CD4-positive, alpha-beta T cell (primary cell): ENCODE data around the gene PER3. TPM values are rescaled to one million over a fixed set of nuclear protein-coding genes. Genes with fewer than 3 reads are reported as not detected.

ENCODE experiments used
- ATAC-seq: fragments of 200-7000 bp; cut with Tn5 transposase; one replicate; pipeline ENCODE4 v1.10.0; 2022; ENCODE audit warnings: mild to moderate bottlenecking; ENCODE audit not compliant: poor library complexity
- CTCF ChIA-PET: fragments of 350-600 bp; sonication (Branson Sonifier 250); formaldehyde crosslinking; loops from one replicate; lab custom pipeline; 2021; ENCODE audit warnings: antibody characterized with exemption, inconsistent platforms; lab: Charles Lee
- POLR2A ChIA-PET: fragments of 350-600 bp; sonication (Branson Sonifier 250); formaldehyde crosslinking; loops from one replicate; lab custom pipeline; 2021; ENCODE audit warnings: antibody characterized with exemption, inconsistent platforms; lab: Charles Lee
- DNase-seq, 14 experiments: peaks; one replicate each; pipeline ENCODE4 v3.0.0-alpha.2; 2013 to 2020; ENCODE audit warnings: mixed read lengths in 2 of 14
- H3K27ac ChIP-seq, 2 donors: one replicate each; pipeline versions ENCODE4 v1.5.1 to v1.7.0; 2013; ENCODE audit warnings: low read length in 2 of 2, low read depth in 1 of 2, mild to moderate bottlenecking in 1 of 2
- H3K27me3 ChIP-seq, 2 experiments: 1 replicate in 1 of 2; 2 replicates in 1 of 2; pipeline versions ENCODE4 v1.6.1 to v1.7.0; 2013; ENCODE audit warnings: low read length in 2 of 2, control low read depth in 1 of 2, mild to moderate bottlenecking in 1 of 2, moderate library complexity in 1 of 2; ENCODE audit not compliant: insufficient read depth in 2 of 2, control insufficient read depth in 1 of 2
- H3K36me3 ChIP-seq: one replicate; pipeline ENCODE4 v1.6.1; 2013; ENCODE audit warnings: low read length, control low read depth; ENCODE audit not compliant: insufficient read depth
- H3K4me1 ChIP-seq: one replicate; pipeline ENCODE4 v1.6.1; 2013; ENCODE audit warnings: low read length, control low read depth; ENCODE audit not compliant: insufficient read depth
- H3K4me3 ChIP-seq: one replicate; pipeline ENCODE4 v1.5.1; 2013; ENCODE audit warnings: mild to moderate bottlenecking, low read length, moderate library complexity
- H3K9me3 ChIP-seq, 2 experiments: 1 replicate in 1 of 2; 2 replicates in 1 of 2; pipeline versions ENCODE4 v1.6.1 to v1.7.0; 2013; ENCODE audit warnings: low read length in 2 of 2, mild to moderate bottlenecking in 2 of 2, control low read depth in 1 of 2, moderate library complexity in 1 of 2; ENCODE audit not compliant: control insufficient read depth in 1 of 2, insufficient read depth in 1 of 2
- H3K27ac Mint-ChIP-seq: one replicate; pipeline ENCODE4 v1.8.0; 2020; ENCODE audit warnings: mixed read lengths
- H3K27me3 Mint-ChIP-seq: one replicate; pipeline ENCODE4 v1.8.0; 2021; ENCODE audit warnings: mixed read lengths
- H3K36me3 Mint-ChIP-seq: one replicate; pipeline ENCODE4 v1.8.0; 2021; ENCODE audit warnings: low read depth, mixed read lengths
- H3K4me1 Mint-ChIP-seq: one replicate; pipeline ENCODE4 v1.8.0; 2021; ENCODE audit warnings: low read depth, mixed read lengths
- H3K4me3 Mint-ChIP-seq: one replicate; pipeline ENCODE4 v1.8.0; 2020; ENCODE audit warnings: mild to moderate bottlenecking, mixed read lengths
- H3K9me3 Mint-ChIP-seq: one replicate; pipeline ENCODE4 v1.8.0; 2020; ENCODE audit warnings: mixed read lengths
- intact Hi-C, 2 experiments: fragments of 100-400 bp; cut with DNase I in 1 of 2; cut with micrococcal nuclease in 1 of 2; formaldehyde crosslinking; loops; one replicate each; pipeline versions ENCODE4 v1.15.1 to v1.9.0; 2023 to 2025; cut with DNase I, micrococcal nuclease
- total RNA-seq, 174 experiments: library from RNA in 2 of 174; stranded (reverse) in 2 of 174; gene quantifications; one replicate each; pipeline ENCODE4 v1.2.3 and lab custom pipeline; 2021 to 2026
- TF ChIP-seq, protein P1 (sequence below): fragments of 200-600 bp; IDR thresholded peaks from one replicate; pipeline ENCODE4 v1.8.0; 2022; ENCODE audit warnings: antibody characterized with exemption, mild to moderate bottlenecking

The PER3 gene
- total RNA-seq, 2 experiments from 2014 or later: 10.1 to 11.4 TPM

DNA sequence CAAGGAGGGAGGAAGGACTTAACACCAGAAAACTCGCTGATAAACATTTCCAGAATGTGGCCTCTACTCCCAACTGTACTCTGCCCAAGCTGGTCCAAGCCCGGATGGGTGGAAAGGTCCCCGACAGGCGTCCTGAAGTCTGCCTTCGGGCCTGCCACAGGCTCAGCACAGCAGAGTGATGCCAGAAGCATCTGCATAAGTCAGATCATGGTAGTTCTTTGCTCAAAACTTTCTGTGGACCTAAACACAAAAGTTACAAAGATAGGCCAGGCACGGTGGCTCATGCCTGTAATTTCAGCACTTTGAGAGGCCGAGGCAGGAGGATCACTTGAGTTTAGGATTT lies 69.6 kb downstream of the PER3 start:
- H3K9me3 Mint-ChIP-seq: no peaks in the 10 kb centered on the region
- no peak overlapping the region for H3K4me3 Mint-ChIP-seq
- Histone ChIP-seq H3K27ac (no peak overlapping the region), H3K4me1 (no peaks in the 10 kb centered on the region), H3K36me3 (no peaks in the 10 kb centered on the region), H3K4me3 (no peak overlapping the region), H3K27me3 (no peaks in the 10 kb centered on the region), H3K9me3 (no peaks in the 10 kb centered on the region)
- no peak overlapping the region for H3K27ac Mint-ChIP-seq
- no peaks in the 10 kb centered on the region for H3K36me3 Mint-ChIP-seq
- POLR2A ChIA-PET: no interaction called here
- CTCF ChIA-PET: interaction anchor here (0.7 kb wide), 1 partner anchor 53 kb away, joined by 3 read pairs; no protein-coding TSS in a partner anchor
- TF ChIP-seq, protein P1, sequence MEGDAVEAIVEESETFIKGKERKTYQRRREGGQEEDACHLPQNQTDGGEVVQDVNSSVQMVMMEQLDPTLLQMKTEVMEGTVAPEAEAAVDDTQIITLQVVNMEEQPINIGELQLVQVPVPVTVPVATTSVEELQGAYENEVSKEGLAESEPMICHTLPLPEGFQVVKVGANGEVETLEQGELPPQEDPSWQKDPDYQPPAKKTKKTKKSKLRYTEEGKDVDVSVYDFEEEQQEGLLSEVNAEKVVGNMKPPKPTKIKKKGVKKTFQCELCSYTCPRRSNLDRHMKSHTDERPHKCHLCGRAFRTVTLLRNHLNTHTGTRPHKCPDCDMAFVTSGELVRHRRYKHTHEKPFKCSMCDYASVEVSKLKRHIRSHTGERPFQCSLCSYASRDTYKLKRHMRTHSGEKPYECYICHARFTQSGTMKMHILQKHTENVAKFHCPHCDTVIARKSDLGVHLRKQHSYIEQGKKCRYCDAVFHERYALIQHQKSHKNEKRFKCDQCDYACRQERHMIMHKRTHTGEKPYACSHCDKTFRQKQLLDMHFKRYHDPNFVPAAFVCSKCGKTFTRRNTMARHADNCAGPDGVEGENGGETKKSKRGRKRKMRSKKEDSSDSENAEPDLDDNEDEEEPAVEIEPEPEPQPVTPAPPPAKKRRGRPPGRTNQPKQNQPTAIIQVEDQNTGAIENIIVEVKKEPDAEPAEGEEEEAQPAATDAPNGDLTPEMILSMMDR: no peak
- peaks cover 23% of the 10 kb centered on the region for H3K27me3 Mint-ChIP-seq
- H3K4me1 Mint-ChIP-seq: peaks cover 5% of the 10 kb centered on the region
- ATAC-seq (no peak), DNase-seq (no peak)
- intact Hi-C loops: no loop called here

DNA sequence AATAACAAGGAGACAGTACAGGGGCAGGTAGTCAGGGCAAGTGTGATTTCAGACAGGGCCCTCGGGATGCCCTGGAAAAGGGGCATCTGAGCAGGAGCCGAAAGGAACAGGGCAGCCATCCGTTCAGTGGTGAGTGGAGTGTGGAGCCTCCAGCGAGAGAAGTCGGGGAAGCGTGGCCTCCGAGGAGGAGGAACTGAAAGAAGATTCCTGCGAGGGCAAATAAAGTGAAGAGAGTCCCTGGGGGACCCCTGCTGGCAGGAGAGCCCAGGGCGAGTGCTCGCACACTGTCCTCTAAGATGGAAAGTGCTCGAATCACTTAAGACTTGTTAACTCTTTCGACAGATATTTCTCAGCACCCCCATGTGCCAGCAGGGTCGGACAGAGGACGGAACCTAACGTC lies 72.3 kb downstream of the PER3 start:
- no peak overlapping the region for H3K27ac Mint-ChIP-seq
- H3K27me3 Mint-ChIP-seq: peaks cover 18% of the 10 kb centered on the region
- no peak overlapping the region for H3K4me3 Mint-ChIP-seq
- no peaks in the 10 kb centered on the region for H3K36me3 Mint-ChIP-seq
- intact Hi-C loops: no loop called here
- TF ChIP-seq, protein P1: no peak
- Histone ChIP-seq H3K4me3 (no peak overlapping the region), H3K27ac (no peak overlapping the region), H3K9me3 (no peaks in the 10 kb centered on the region), H3K4me1 (no peaks in the 10 kb centered on the region), H3K27me3 (no peaks in the 10 kb centered on the region), H3K36me3 (no peaks in the 10 kb centered on the region)
- peaks cover 5% of the 10 kb centered on the region for H3K4me1 Mint-ChIP-seq
- ATAC-seq (no peak), DNase-seq (peak in 3 of 14 experiments; percentile 7 to 18 (median 13))
- ChIA-PET POLR2A (no interaction called here), CTCF (no interaction called here)
- H3K9me3 Mint-ChIP-seq: no peaks in the 10 kb centered on the region

DNA sequence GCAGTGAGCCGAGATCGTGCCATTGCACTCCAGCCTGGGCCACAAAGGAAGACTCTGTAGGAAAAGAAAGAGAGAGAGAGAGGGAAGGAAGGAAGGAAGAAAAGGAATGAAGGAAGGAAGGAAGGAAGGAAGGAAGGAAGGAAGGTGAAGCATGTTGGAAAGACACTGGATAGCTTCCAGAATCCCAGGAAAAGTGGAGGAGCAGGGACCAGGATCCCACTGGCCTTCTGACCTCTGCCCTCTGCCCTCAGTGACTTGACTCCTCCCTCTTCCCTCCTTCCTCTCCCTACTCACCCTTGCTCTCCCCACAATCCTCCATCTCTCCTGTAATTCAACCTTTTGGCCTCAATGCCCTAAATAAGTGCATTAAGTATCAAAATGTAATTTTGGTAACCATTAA lies 72.9 kb downstream of the PER3 start:
- no peak for ATAC-seq
- TF ChIP-seq, protein P1: no peak
- intact Hi-C loops: no loop called here
- no peak for DNase-seq
- H3K4me1 ChIP-seq: no peaks in the 10 kb centered on the region
- H3K27ac Mint-ChIP-seq: no peak overlapping the region
- peaks cover 5% of the 10 kb centered on the region for H3K4me1 Mint-ChIP-seq
- peaks cover 15% of the 10 kb centered on the region for H3K27me3 Mint-ChIP-seq
- no peaks in the 10 kb centered on the region for H3K9me3 ChIP-seq
- no peak overlapping the region for H3K4me3 Mint-ChIP-seq
- no peaks in the 10 kb centered on the region for H3K36me3 Mint-ChIP-seq
- H3K9me3 Mint-ChIP-seq: no peaks in the 10 kb centered on the region
- no peaks in the 10 kb centered on the region for H3K36me3 ChIP-seq
- POLR2A ChIA-PET: no interaction called here
- no peak overlapping the region for H3K4me3 ChIP-seq
- H3K27ac ChIP-seq: no peak overlapping the region
- no peaks in the 10 kb centered on the region for H3K27me3 ChIP-seq
- CTCF ChIA-PET: no interaction called here
